Keratinocyte (primary cell): ENCODE data around the gene NAXE.

Experiments
- CTCF ChIP-seq, 3 experiments: IDR thresholded peaks in 1 of 3; conservative IDR thresholded peaks in 1 of 3; optimal IDR thresholded peaks in 1 of 3; 2 replicates in 2 of 3; 3 replicates in 1 of 3; pipeline versions ENCODE3 to v1.5.1; 2011; ENCODE audit warnings: low read length in 3 of 3, mild to moderate bottlenecking in 3 of 3, moderate library complexity in 2 of 3, control low read depth in 1 of 3, inconsistent platforms in 1 of 3; ENCODE audit not compliant: insufficient read depth in 2 of 3; ENCODE audit errors: extremely low read depth in 1 of 3
- EZH2 ChIP-seq: IDR thresholded peaks from one replicate; pipeline ENCODE4 v1.6.1; 2012; ENCODE audit warnings: inconsistent platforms, mild to moderate bottlenecking, low read length, moderate library complexity

- TF ChIP-seq EZH2 (peak; percentile 97), CTCF (optimal IDR thresholded peaks at IDR 0.05 in 1 of 3, IDR thresholded peaks at IDR 0.05 in 1 of 3, conservative IDR thresholded peaks at IDR 0.05 in 1 of 3; ENCODE audit: extremely low read depth in 1 of 3, insufficient read depth in 2 of 3, low read length in 3 of 3) (no peak)
Measured at GRCh38 chr1:156642265-156643048, 50.9 kb downstream of the NAXE start.
